HG03280 (cell line): Measurements from ENCODE around the gene ILDR1.
A peak's percentile ranks its signal among the peaks of the same experiment; 100 is the strongest.

Experiments used
- ATAC-seq: cut with Tn5 transposase; IDR thresholded peaks from one replicate; pipeline ENCODE4 v1.9.1; 2021; ENCODE audit warnings: mild to moderate bottlenecking, moderate library complexity; ENCODE audit not compliant: unreplicated experiment

Gene ILDR1

GRCh38 chr3:121994551-121994950 is 27.5 kb downstream of the ILDR1 start:
- no peak for ATAC-seq

DNA sequence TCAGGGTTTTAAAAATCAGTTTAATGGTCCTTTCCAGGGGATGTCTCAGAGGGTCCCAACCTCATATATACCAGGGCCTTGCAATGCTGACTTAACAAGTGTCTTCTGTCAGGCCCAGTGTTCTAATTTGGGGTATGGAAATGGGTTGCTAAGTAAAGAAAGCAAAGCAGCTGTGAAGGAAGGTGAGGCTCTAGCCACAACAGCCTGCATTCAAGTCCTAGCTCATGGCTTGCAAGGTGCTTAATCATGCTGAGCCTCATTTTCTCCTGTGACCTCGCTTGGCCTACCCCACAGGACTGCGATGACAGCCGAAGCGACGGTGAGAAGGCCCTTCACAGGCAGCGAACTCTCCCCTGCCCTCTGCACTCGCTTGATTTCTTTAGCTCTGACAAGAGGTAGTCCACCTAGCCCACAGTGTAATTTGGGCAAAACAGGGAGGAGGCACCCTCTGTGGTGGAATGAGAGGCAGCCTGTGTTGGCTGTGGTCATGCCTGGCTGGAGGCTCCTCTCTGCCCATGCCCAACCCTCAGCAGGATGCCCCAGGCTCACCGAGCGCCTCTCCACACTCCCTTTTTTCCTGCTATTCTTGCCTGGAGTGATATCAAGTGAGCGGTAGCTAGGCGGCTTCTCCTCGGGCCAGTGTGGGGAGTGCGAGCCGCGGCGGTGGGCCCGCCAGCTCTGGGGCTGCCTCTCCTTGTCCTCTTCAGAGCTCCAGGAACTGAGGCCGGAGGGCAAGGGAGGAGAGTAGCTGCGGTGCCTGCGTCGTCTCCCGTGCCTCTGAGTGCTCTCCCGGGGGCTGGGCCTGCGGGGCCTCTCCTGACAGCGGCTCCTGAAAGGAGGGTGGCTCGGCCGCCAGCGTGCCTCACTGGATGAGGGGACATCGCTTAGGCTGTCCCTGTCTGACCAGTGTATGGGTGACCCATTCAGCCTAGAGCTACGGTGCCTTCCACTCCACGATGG is 29.2 kb downstream of the ILDR1 start:
- ATAC-seq, result peak; percentile 69

- ATAC-seq, result no peak
Measured at GRCh38 chr3:121989943-121990342, 32.1 kb downstream of the ILDR1 start.

DNA sequence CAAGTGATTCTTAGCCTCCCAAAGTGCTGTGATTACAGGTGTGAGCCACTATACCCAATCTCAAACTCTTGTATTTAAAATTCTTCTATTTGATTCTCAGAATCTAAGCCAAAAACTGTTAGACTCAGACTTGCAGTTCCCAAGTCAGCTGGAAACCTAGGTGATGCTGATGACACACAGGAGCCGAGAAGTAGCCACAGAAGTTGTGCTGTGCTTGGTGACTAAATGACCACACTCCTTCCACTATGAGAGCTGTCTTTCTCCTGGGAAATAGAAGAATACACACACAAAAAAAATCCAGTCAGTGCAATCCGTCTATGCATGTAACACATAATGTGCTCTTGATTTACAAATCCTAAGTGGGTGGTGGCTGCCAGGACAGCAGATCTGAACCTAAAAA is 33.9 kb downstream of the ILDR1 start:
- no peak for ATAC-seq

DNA sequence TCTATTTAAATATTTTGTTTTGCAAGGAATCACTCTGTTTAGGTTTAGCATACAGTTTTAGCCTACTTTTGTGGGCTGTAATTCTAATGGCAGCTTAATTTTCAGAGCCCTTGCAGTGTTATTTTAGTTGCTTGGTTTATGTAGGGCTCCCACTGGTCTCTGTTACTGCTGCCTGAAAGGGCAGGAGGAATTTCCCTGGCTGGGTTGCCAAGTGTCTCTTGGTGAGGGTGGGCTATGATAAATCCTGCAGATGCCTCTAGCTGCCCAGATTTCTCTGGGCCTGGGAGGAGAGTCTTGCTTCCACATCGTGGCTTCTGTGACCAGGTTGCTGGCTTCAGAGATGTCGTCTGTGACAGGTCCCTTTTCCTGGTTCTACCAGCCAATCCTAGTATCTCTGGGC is 36.2 kb downstream of the ILDR1 start:
- ATAC-seq, result no peak

DNA sequence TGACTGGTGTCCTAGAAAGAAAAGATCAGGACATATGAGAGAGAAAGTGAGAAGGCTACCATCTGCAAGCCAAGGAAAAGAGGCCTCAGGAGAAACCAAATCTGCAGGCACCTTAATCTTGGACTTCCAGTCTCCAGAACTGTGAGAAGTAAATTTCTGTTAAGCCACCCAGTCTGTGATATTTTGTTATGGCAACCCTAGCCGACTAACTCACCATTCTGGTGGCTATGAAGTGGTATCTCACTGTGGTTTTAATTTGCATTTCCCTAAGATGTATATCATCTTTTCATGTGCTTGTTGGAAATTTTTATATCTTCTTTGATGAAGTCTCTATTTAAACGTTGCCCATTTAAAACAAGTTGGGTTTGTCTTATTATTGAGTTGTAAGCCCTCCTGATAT is 40.6 kb downstream of the ILDR1 start:
- no peak for ATAC-seq

GRCh38 chr3:121980450-121980796 is 41.6 kb downstream of the ILDR1 start:
- no peak for ATAC-seq

DNA sequence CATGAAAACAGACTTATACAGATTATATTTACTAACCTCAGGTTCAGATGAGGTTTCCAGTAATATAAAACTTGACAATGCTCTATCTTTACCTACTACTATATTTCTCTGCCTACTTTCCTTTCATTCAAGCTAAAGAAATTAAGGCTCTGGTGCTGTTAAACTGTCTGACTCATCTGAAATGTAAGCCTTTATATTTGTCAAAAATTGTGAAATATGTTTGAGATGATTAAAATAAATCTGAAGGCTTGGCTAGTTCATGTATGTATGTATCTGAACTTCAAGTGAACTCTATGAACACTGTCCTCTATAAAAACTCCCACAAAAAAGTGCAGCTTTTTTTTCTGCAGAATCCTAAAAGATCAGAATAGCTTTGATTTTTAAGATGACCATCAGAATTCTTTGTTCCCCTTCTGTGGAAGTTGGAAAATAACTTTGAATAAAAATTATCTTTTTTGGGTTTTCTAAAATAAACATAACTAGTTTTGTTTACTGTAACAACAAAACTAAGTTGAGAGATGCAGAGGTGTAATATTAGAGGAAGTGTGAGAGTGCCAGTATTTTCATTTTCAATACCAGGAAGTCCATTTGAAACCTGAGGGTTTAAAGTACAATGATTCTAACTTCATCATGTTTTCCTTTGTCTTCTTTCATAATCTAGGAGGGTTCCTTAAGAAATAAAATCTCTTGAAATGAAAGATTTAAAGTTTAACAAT is 42.2 kb downstream of the ILDR1 start:
- ATAC-seq, result no peak

DNA sequence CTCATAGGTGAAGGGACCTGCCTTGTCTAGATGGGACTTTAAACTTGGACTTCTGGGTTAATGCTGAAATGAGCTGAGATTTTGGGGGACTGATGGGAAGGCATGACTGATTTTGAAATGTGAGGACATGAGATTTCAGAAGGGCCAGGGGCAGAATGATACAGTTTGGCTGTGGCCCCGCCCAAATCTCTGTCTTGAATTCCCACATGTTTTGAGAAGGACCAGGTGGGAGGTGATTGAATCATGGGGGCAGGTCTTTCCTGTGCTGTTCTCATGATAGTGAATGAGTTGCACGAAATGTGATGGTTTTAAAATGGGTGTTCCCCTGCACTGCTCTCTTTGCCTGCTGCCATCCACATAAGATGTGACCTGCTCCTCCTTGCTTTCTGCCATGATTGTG is 42.8 kb downstream of the ILDR1 start:
- no peak for ATAC-seq

DNA sequence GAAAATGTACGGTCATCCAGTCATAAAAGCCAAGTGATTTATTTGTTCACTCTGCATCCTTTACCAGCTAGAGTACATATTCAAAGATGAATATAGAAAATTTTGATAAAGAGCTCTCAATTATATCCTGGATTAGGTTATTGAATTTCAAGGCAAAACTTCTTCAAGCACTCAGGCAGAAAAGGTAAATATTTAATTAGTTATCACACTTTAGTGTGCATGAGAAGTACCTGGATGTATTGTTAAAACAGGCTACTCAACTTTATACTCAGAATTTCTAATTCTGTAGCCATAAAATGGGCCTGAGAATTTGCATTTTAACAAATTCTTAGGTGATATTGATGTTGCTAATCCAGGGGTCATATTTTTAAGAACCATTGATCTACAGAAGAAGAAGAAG is 45.3 kb downstream of the ILDR1 start:
- ATAC-seq, result no peak

- ATAC-seq, result no peak
Measured at GRCh38 chr3:121975702-121976302, 46.2 kb downstream of the ILDR1 start.

- ATAC-seq, result no peak
Measured at GRCh38 chr3:121974601-121975111, 47.4 kb downstream of the ILDR1 start.

GRCh38 chr3:121970047-121970446 is 52.0 kb downstream of the ILDR1 start:
- no peak for ATAC-seq

DNA sequence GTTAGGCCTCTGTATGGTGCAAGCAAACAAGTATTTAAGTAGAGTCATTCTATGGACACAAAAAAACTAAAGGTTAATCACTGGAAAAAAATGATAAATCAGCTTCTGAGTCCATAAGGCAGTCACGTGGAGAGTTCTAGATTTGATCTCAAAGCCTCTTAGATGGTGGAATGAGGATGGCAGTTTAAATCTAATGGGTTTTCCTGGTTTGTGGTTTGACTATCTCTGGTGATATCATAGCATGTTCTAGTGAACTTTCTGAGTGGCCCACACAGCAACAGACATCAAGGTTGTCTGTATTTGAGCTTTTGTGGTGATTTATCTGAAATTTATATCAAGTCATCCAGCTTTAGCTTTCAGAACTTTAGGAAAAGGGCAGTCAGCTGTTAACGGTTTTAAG is 52.4 kb downstream of the ILDR1 start:
- no peak for ATAC-seq

DNA sequence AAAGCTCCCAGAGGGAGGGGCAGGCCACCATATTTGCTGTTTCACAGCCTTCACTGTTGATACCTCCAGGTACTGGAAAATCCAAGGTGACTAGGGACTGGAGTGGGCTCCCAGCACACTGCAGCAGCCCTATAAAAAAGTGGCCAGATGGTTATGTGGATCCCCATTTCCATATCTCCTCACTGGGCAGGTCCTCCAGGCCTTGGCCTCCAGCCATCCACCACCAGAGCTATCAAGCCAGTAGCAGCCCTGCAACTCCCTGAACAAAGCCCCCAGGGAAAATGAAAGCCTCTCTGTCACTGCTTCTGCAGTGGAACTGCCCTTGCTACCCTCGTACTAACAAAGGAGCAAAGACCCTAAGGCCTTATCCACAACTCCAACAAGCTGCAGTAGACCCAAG is 58.4 kb downstream of the ILDR1 start:
- ATAC-seq, result no peak

DNA sequence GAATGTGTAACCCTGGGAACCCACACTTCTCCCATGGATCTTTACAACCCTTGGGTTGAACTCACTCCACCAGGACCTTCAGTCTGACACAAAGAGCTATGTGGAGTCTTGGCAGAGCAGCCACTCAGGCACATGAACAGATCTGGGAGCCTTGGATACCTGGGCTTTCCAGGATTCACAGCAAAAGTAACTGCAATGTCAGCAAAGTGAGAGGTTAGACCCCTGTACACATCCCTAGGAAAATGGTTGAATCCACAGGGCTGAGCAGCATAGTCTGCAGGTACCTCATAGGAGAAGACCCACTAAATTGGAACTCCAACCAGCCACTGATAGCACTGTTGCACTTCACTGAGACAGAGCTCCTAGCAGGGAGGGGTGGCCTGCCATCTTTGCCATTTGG is 59.6 kb downstream of the ILDR1 start:
- ATAC-seq, result no peak

DNA sequence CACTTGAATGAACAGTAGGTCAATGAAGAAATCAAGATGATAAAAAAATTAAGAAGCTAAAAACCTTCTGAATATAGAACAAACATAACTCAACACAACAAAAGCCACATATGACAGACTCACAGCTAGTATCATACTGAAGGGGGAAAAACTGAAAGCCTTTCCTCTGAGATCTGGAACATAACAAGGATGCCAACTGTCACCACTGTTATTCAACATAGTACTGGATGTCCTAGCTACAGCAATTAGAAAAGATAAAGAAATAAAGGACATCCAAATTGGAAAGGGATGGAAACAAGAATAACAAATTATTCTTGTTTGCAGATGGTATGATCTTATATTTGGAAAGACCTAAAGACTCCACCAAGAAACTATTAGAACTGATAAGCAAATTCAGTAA is 60.8 kb downstream of the ILDR1 start:
- ATAC-seq, result no peak

DNA sequence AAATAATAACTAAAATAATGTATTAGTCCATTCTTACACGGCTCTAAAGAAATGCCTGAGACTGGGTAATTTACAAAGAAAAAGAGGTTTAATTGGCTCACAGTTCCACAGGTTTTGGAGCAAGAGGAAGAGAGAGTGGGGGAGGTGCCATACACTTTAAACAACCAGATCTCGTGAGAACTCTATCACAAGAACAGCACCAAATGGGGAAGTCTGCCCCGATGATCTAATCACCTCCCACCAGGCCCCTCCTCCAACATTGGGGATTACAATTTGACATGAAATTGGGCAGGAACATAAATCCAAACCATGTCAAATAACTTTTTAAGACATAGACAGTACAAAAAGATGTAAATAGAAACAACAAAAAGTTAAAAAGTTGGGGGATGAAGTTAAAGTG is 63.2 kb downstream of the ILDR1 start:
- no peak for ATAC-seq

- no peak for ATAC-seq
Measured at GRCh38 chr3:121957674-121958415, 64.2 kb downstream of the ILDR1 start.

DNA sequence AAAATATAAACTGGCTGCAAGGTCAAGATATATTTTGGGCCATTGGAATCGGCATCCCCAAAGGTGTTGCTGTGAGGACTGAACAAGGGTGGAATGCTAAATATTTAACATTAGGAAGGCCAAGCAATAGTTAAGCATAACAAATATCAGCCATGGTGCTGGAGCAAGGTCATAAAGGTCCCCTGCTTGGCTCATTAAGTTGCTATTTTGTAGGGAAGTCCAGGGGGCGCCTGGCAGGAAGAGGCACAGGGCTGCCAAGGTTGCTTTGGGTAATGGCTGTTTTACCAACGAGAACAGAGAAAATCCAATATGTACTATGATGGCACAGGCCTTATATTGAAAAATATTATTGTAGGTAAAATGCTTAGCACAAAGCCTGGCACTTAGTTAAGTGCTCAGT is 65.7 kb downstream of the ILDR1 start:
- ATAC-seq, result no peak
